Mesendoderm (in vitro differentiated cells): Measurements from ENCODE around the gene DERL3.
A peak's percentile ranks its signal among the peaks of the same experiment; 100 is the strongest.

ENCODE experiments used
- DNase-seq: peaks from one replicate; pipeline ENCODE4 v3.0.0; 2013
- H2AK5ac ChIP-seq: 2 replicates; pipeline ENCODE4 v1.6.1; 2013; ENCODE audit warnings: low read length, inconsistent platforms
- H2BK120ac ChIP-seq: 2 replicates; pipeline ENCODE4 v1.6.1; 2013; ENCODE audit warnings: low read depth, mild to moderate bottlenecking, low read length, moderate library complexity, mixed read lengths
- H2BK15ac ChIP-seq: replicated peaks from 2 replicates; pipeline ENCODE4 v1.6.1; 2013; ENCODE audit warnings: low read depth, mild to moderate bottlenecking, moderate library complexity
- H2BK5ac ChIP-seq: 2 replicates; pipeline ENCODE4 v1.6.1; 2013; ENCODE audit warnings: low read length, inconsistent platforms
- H3K18ac ChIP-seq: 2 replicates; pipeline ENCODE4 v1.6.1; 2013; ENCODE audit warnings: mild to moderate bottlenecking, low read length, mixed read lengths
- H3K23ac ChIP-seq: one replicate; pipeline ENCODE4 v1.6.1; 2013; ENCODE audit warnings: low read length
- H3K27ac ChIP-seq: 2 replicates; pipeline ENCODE4 v1.5.1; 2013; ENCODE audit warnings: low read depth, mild to moderate bottlenecking, inconsistent platforms, low read length, moderate library complexity
- H3K27me3 ChIP-seq: 2 replicates; pipeline ENCODE4 v1.6.1; 2013; ENCODE audit warnings: low read length, control low read depth, mild to moderate bottlenecking, inconsistent platforms; ENCODE audit not compliant: insufficient read depth, poor library complexity
- H3K36me3 ChIP-seq: 2 replicates; pipeline ENCODE4 v1.6.1; 2013; ENCODE audit warnings: low read length, inconsistent platforms; ENCODE audit not compliant: control insufficient read depth, insufficient read depth
- H3K4ac ChIP-seq: one replicate; pipeline ENCODE4 v1.6.1; 2013; ENCODE audit warnings: low read depth, mild to moderate bottlenecking, low read length, moderate library complexity
- H3K4me1 ChIP-seq: 2 replicates; pipeline ENCODE4 v1.6.1; 2013; ENCODE audit warnings: low read depth, low read length, inconsistent platforms; ENCODE audit not compliant: control insufficient read depth
- H3K4me2 ChIP-seq: 2 replicates; pipeline ENCODE4 v1.6.1; 2013; ENCODE audit warnings: low read length
- H3K4me3 ChIP-seq: 2 replicates; pipeline ENCODE4 v1.5.1; 2013; ENCODE audit warnings: mild to moderate bottlenecking, low read length
- H3K56ac ChIP-seq: one replicate; pipeline ENCODE4 v1.6.1; 2013; ENCODE audit warnings: low read length
- H3K79me1 ChIP-seq: 2 replicates; pipeline ENCODE4 v1.6.1; 2013; ENCODE audit warnings: low read length, inconsistent platforms
- H3K79me2 ChIP-seq: 2 replicates; pipeline ENCODE4 v1.6.1; 2013; ENCODE audit warnings: mild to moderate bottlenecking, low read length; ENCODE audit not compliant: control insufficient read depth, insufficient read depth
- H3K9ac ChIP-seq: 2 replicates; pipeline ENCODE4 v1.6.1; 2013; ENCODE audit warnings: low read length, inconsistent platforms
- H4K5ac ChIP-seq: one replicate; pipeline ENCODE4 v1.6.1; 2013; ENCODE audit warnings: low read length
- H4K8ac ChIP-seq: one replicate; pipeline ENCODE4 v1.6.1; 2013; ENCODE audit warnings: low read depth, mild to moderate bottlenecking, control low read depth, low read length, moderate library complexity
- WGBS: extraction: QIAGEN DNeasy Blood & Tissue Kit; methylation state at CpG from one replicate; pipeline ENCODE4 v1.1.7; 2013; ENCODE audit warnings: low lambda C conversion rate, missing lambda C conversion rate; ENCODE audit not compliant: insufficient coverage; ENCODE audit errors: extremely low coverage; 5-methylcytosine and 5-hydroxymethylcytosine counted together

DERL3 gene

DNA sequence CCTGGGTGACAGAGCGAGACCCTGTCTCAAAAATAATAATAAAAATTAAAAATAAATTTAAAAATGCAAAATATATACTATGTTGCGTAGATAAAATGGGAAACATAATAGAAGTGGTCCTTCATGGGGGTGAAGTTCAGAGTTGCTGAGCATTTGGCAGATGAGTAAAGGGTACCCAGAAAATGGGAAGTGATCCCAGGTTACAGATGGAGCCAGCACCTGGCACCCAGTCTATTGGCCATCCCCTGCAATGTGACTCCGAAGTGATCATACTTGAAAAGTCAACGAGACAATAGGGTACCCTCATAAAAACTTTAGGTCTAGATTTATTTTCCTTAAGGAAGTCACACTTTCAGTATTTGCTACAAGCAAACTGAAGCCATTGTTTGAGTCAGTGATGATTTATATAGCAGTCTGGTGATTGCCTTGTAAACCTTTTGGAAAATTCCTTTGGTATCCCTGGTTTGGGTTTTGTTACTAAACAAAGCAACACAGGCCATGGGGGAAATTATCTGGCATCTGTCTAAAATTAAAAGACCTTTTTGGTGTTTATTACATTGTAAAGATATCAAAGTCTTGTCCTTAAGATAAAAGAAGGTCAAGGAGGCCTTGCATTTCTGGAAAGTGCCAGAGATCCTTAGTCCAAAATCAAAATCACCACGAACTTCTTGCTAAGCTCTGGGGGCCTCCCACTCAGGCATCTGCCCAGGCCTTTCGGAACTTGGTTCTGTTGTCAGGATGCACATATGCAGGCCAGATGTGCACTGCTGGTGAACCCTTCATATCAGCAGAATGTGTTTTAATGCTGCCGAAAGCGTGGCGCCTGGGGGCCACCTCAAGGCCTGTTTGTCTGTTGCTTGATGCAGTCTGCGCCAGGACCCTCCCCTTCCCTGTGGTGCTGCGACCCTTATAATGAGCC, 47.7 kb downstream of the DERL3 start:
- no CpG with 5 or more reads among the region's 11 CpGs for WGBS
- no peak overlapping the region for H2BK120ac ChIP-seq
- peaks cover 43% of the 10 kb centered on the region for H3K79me2 ChIP-seq
- H3K27me3 ChIP-seq = no peaks in the 10 kb centered on the region
- no peak overlapping the region for H3K18ac ChIP-seq
- no peak overlapping the region for H3K27ac ChIP-seq
- H3K4me2 ChIP-seq = no peak overlapping the region
- no peak overlapping the region for H3K9ac ChIP-seq
- no peak overlapping the region for H3K4ac ChIP-seq
- no peak overlapping the region for H3K56ac ChIP-seq
- DNase-seq = no peak
- H4K8ac ChIP-seq = no peak overlapping the region
- H3K4me1 ChIP-seq = peaks cover 3% of the 10 kb centered on the region
- H3K79me1 ChIP-seq = peaks cover 27% of the 10 kb centered on the region
- no peak overlapping the region for H2BK5ac ChIP-seq
- H2AK5ac ChIP-seq = no peak overlapping the region
- no peak overlapping the region for H4K5ac ChIP-seq
- H3K23ac ChIP-seq = no peak overlapping the region
- H3K36me3 ChIP-seq = peaks cover 10% of the 10 kb centered on the region
- no peak overlapping the region for H3K4me3 ChIP-seq
- H2BK15ac ChIP-seq = no peak overlapping the region

- no peak overlapping the region for H2BK15ac ChIP-seq
- no peak overlapping the region for H3K4me3 ChIP-seq
- H3K79me1 ChIP-seq = peaks cover 27% of the 10 kb centered on the region
- no peak overlapping the region for H2BK120ac ChIP-seq
- no peak overlapping the region for H3K18ac ChIP-seq
- H3K79me2 ChIP-seq = peaks cover 43% of the 10 kb centered on the region
- peak; percentile 43 for DNase-seq
- no CpG with 5 or more reads among the region's 4 CpGs for WGBS
- H3K4ac ChIP-seq = no peak overlapping the region
- H4K8ac ChIP-seq = no peak overlapping the region
- H3K9ac ChIP-seq = peak overlapping the region; percentile 22
- no peak overlapping the region for H2AK5ac ChIP-seq
- no peak overlapping the region for H3K27ac ChIP-seq
- peaks cover 3% of the 10 kb centered on the region for H3K4me1 ChIP-seq
- no peak overlapping the region for H3K4me2 ChIP-seq
- H3K23ac ChIP-seq = no peak overlapping the region
- no peak overlapping the region for H2BK5ac ChIP-seq
- peak overlapping the region; percentile 46 for H3K56ac ChIP-seq
- no peaks in the 10 kb centered on the region for H3K27me3 ChIP-seq
- H4K5ac ChIP-seq = no peak overlapping the region
- H3K36me3 ChIP-seq = peaks cover 7% of the 10 kb centered on the region
Measured at GRCh38 chr22:23789638-23790037, 49.2 kb downstream of the DERL3 start.

DNA sequence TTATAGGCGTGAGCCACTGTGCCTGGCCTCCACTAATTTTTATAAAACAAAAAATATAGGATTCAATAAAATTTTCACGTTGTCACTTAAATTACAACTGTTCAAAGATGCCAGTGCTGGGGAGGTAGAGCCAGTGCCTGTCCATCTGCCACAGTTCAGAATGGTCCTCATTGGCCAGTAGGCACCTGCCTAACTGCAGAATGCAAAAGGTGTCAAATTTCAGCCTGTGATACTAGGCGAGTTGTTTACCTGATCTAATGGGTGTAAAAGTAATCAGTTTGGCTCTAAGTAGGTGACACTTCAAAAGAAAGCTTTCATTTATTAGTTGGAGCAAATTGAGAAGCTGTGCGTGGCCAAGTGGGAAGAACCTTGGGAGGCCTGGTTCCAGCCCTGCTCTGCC, 49.7 kb downstream of the DERL3 start:
- Histone ChIP-seq H3K27ac (no peak overlapping the region), H3K56ac (no peak overlapping the region), H3K4me3 (no peak overlapping the region)

GRCh38 chr22:23787910-23788309, 50.9 kb downstream of the DERL3 start:
- no peak overlapping the region for H2BK5ac ChIP-seq
- no peaks in the 10 kb centered on the region for H3K27me3 ChIP-seq
- no peak overlapping the region for H4K5ac ChIP-seq
- no peak overlapping the region for H4K8ac ChIP-seq
- peaks cover 3% of the 10 kb centered on the region for H3K4me1 ChIP-seq
- H3K4me2 ChIP-seq = peak overlapping the region; percentile 99
- peaks cover 2% of the 10 kb centered on the region for H3K36me3 ChIP-seq
- no peak overlapping the region for H3K18ac ChIP-seq
- no peak overlapping the region for H2BK120ac ChIP-seq
- no peak overlapping the region for H2BK15ac ChIP-seq
- H3K27ac ChIP-seq = no peak overlapping the region
- no peak for DNase-seq
- WGBS = no CpG with 5 or more reads among the region's 3 CpGs
- H3K79me2 ChIP-seq = peaks cover 43% of the 10 kb centered on the region
- H3K23ac ChIP-seq = peak overlapping the region; percentile 80
- H3K4me3 ChIP-seq = peak overlapping the region; percentile 98
- peak overlapping the region; percentile 98 for H3K9ac ChIP-seq
- no peak overlapping the region for H2AK5ac ChIP-seq
- peaks cover 27% of the 10 kb centered on the region for H3K79me1 ChIP-seq
- peak overlapping the region; percentile 96 for H3K56ac ChIP-seq
- H3K4ac ChIP-seq = no peak overlapping the region

More for the DNA sequence above, 49.7 kb downstream of the DERL3 start:
- peak; percentile 51 for DNase-seq
- H3K36me3 ChIP-seq = peaks cover 6% of the 10 kb centered on the region
- no peak overlapping the region for H2BK120ac ChIP-seq
- no peak overlapping the region for H4K5ac ChIP-seq
- peaks cover 43% of the 10 kb centered on the region for H3K79me2 ChIP-seq
- no CpG with 5 or more reads among the region's 4 CpGs for WGBS
- H3K27me3 ChIP-seq = no peaks in the 10 kb centered on the region
- no peak overlapping the region for H3K4ac ChIP-seq
- H2AK5ac ChIP-seq = no peak overlapping the region
- no peak overlapping the region for H2BK15ac ChIP-seq
- peaks cover 3% of the 10 kb centered on the region for H3K4me1 ChIP-seq
- peaks cover 27% of the 10 kb centered on the region for H3K79me1 ChIP-seq
- no peak overlapping the region for H3K9ac ChIP-seq
- no peak overlapping the region for H3K18ac ChIP-seq
- no peak overlapping the region for H4K8ac ChIP-seq
- no peak overlapping the region for H2BK5ac ChIP-seq
- H3K4me2 ChIP-seq = no peak overlapping the region
- no peak overlapping the region for H3K23ac ChIP-seq

- Histone ChIP-seq H2BK120ac (no peak overlapping the region), H3K4me1 (peaks cover 3% of the 10 kb centered on the region), H3K4me2 (peak overlapping the region; percentile 99), H4K8ac (no peak overlapping the region), H3K18ac (no peak overlapping the region), H3K4me3 (peak overlapping the region; percentile 98), H4K5ac (no peak overlapping the region), H3K36me3 (peaks cover 2% of the 10 kb centered on the region), H3K79me2 (peaks cover 43% of the 10 kb centered on the region), H3K9ac (peak overlapping the region; percentile 98), H2BK5ac (no peak overlapping the region), H2AK5ac (no peak overlapping the region), H3K27me3 (no peaks in the 10 kb centered on the region), H3K79me1 (peaks cover 27% of the 10 kb centered on the region), H3K56ac (peak overlapping the region; percentile 96), H3K4ac (no peak overlapping the region), H2BK15ac (no peak overlapping the region), H3K27ac (no peak overlapping the region), H3K23ac (peak overlapping the region; percentile 80)
- no CpG with 5 or more reads among the region's 5 CpGs for WGBS
- no peak for DNase-seq
Measured at GRCh38 chr22:23787600-23787896, 51.3 kb downstream of the DERL3 start.
